Neural progenitor cell (in vitro differentiated cells): Measurements from ENCODE around the gene MIER3.

Experiments
- CTCF ChIP-seq: fragments of 200-600 bp; sonication (generic); IDR thresholded peaks from 2 replicates; pipeline ENCODE4 v1.5.1; 2017; ENCODE audit warnings: antibody characterized with exemption, mild to moderate bottlenecking
- EZH2 ChIP-seq: fragments of 200-600 bp; sonication (generic); IDR thresholded peaks from 2 replicates; pipeline ENCODE4 v1.6.1; 2017; ENCODE audit warnings: antibody characterized with exemption, mild to moderate bottlenecking, moderate library complexity
- EZH2phosphoT487 ChIP-seq: fragments of 200-600 bp; sonication (generic); IDR thresholded peaks from 2 replicates; pipeline ENCODE4 v1.6.1; 2017; ENCODE audit warnings: antibody characterized with exemption

GRCh38 chr5:56964173-56964572 is 12.2 kb upstream of the MIER3 start:
- TF ChIP-seq CTCF (no peak), EZH2 (no peak), EZH2phosphoT487 (no peak)
